Measurements from ENCODE around the gene MBNL1.

GRCh38 chr3:152419748-152420147 lies 151.0 kb downstream of the MBNL1 start:
- TF ChIP-seq, protein P1, sequence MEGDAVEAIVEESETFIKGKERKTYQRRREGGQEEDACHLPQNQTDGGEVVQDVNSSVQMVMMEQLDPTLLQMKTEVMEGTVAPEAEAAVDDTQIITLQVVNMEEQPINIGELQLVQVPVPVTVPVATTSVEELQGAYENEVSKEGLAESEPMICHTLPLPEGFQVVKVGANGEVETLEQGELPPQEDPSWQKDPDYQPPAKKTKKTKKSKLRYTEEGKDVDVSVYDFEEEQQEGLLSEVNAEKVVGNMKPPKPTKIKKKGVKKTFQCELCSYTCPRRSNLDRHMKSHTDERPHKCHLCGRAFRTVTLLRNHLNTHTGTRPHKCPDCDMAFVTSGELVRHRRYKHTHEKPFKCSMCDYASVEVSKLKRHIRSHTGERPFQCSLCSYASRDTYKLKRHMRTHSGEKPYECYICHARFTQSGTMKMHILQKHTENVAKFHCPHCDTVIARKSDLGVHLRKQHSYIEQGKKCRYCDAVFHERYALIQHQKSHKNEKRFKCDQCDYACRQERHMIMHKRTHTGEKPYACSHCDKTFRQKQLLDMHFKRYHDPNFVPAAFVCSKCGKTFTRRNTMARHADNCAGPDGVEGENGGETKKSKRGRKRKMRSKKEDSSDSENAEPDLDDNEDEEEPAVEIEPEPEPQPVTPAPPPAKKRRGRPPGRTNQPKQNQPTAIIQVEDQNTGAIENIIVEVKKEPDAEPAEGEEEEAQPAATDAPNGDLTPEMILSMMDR (IDR thresholded peaks at IDR 0.05; ENCODE audit: low read length) = no peak
- TF ChIP-seq EZH2phosphoT487 (IDR thresholded peaks at IDR 0.05; ENCODE audit: low read length) = no peak
- no peak for TF ChIP-seq EZH2 (optimal IDR thresholded peaks at IDR 0.05; ENCODE audit: low read depth, low read length)
